ENCODE measurements around the gene MYD88. TPM values are rescaled to one million over a fixed set of nuclear protein-coding genes. Genes with fewer than 3 reads are reported as not detected.

The MYD88 gene
- total RNA-seq, 1 donor from 2014 or later = 3.7 TPM

GRCh38 chr3:38111696-38112377, 26.6 kb upstream of the MYD88 start:
- FAIRE-seq (no peak), DNase-seq (ENCODE audit: low spot score in 2 of 2) (no peak)

GRCh38 chr3:38112378-38112761, 26.1 kb upstream of the MYD88 start:
- FAIRE-seq = no peak
- no peak for DNase-seq (ENCODE audit: low spot score in 2 of 2)

GRCh38 chr3:38114052-38114874, 24.2 kb upstream of the MYD88 start:
- DNase-seq (ENCODE audit: low spot score in 2 of 2) = no peak
- no peak for FAIRE-seq

DNA sequence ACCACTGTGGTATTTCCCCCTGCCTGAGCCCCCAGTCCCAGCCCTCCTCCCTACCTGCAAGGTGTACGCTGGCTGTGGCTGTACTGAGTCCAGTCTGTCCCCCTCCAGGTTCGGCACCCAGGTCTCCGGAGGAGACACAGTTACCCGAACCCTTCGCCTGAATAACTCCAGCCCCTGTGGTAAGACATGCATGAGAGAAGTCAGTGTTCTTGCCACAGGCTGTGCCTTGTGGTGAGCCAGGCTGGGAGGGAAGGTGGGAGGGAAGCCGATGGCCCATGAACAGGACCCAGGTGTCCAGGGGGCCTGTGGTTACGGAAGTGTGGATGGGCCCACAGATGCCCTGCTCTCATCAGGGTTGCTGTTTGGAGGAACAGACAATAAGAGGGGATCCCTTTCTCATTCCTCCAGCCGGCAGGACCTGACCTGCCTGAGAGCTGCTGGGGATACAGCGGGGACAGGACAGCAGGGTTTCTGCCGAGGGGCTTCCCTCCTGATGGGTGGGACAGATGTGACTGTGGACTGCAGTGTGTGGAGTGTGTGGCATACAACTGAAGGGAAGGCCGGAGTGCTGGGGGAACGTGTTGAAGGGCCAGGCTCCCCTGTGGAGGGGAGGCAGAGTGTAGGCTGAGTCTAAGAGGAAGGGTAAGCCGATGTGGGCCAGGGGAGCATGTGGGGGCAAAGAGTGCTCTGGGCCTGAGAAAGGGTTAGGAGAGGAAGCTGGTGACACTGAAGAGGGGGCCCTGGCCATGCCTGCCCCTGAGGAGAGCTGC, 23.4 kb upstream of the MYD88 start:
- no peak for DNase-seq (ENCODE audit: low spot score in 2 of 2)
- FAIRE-seq = no peak

DNA sequence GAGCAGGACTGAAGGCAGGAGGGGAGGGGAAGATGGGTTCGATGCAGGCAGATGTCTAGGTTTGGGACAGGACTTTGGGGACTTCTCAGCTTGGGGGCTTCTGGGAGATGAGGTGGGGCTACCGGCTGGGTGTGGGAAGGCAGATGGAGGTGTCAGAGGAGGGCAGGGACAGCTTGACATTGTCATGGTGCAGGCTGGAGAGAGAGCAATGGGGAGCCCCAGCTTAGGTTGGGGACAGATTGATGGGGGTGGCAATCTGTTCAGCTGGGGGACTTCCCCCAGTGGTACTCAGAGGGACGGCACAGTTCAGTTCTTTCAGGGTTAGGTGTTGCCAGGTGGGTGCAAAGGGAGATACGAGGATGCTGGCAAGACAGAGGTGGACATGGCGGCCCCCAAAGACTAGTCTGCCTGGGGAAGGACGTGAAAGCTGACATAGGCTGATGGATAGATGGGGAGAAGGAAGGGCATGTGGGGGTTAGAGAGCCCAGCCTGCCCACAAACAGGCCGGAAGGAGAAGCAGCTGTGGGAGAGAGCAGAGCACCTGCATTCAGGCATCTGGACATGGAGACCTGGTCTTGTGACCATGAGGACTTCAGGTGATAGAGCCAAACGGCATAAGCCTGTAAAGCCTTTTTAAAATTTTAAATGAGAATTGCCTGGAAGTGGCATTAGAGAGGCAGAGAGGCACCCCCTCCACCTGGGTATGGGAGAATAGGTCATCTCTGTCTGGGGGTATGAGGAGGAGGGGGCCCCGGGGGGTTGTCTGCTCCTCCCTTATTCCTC, 22.6 kb upstream of the MYD88 start:
- FAIRE-seq = no peak
- DNase-seq (ENCODE audit: low spot score in 2 of 2) = no peak

DNA sequence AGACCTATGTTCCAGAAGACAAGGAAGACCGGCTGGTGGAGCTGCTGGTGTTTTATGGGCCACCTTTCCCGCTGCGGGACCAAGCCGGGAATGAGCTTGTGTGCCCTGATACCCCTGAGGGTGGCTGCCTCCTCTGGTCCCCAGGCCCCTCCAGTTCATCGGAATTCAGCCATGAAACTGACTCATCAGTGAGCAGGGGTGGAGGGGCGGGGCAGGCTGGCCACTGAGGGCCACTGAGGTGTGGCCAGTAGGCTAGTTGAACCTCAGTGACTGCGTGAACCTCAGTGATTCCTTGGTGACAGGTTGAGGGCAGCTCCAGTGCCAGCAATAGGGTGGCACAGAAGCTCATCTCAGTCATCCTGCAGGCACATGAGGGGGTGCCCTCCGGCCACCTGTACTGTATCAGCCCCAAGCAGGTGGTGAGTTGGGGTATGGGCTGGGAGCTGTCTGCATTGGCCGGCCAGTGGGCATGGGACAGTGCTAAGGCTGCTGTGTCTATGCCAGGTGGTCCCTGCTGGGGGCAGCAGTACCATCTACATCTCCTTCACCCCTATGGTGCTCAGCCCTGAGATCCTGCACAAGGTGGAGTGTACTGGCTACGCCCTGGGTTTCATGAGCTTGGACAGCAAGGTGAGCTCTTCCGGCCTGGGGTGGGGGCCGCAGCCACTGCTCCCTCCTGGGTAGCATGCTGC, 21.8 kb upstream of the MYD88 start:
- DNase-seq (ENCODE audit: low spot score in 2 of 2) (no peak), FAIRE-seq (no peak)

GRCh38 chr3:38117163-38117716, 21.2 kb upstream of the MYD88 start:
- no peak for DNase-seq (ENCODE audit: low spot score in 2 of 2)
- FAIRE-seq = no peak

DNA sequence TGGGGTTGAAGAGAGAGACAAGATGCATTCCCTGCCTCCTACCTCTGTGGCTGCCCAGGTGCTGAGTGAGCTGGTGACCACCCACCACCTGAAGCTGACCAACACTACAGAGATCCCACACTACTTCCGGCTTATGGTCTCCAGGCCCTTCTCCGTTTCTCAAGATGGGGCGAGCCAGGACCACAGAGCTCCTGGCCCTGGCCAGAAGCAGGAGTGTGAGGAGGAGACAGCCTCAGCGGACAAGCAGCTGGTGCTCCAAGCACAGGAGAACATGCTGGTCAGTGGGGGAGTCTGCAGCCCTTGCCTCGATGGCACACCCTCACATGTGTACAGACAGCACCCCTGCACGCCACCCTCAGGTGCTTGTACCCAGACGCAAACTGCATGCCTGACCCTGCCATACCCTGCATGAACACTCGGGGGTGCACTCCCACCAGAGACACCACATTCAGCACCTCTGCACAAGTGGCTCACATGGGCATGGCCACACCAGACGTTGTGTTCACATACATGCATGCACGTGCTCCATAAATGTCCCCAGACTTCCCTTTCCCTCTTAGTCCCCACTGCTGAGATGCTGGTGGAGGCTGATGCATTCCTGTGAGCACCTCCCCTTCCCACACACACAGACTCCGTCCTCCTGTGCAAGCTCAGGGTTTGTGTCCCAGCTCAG, 20.6 kb upstream of the MYD88 start:
- DNase-seq (ENCODE audit: low spot score in 2 of 2) = peak in 1 of 2 donors; percentile 58
- FAIRE-seq = no peak

DNA sequence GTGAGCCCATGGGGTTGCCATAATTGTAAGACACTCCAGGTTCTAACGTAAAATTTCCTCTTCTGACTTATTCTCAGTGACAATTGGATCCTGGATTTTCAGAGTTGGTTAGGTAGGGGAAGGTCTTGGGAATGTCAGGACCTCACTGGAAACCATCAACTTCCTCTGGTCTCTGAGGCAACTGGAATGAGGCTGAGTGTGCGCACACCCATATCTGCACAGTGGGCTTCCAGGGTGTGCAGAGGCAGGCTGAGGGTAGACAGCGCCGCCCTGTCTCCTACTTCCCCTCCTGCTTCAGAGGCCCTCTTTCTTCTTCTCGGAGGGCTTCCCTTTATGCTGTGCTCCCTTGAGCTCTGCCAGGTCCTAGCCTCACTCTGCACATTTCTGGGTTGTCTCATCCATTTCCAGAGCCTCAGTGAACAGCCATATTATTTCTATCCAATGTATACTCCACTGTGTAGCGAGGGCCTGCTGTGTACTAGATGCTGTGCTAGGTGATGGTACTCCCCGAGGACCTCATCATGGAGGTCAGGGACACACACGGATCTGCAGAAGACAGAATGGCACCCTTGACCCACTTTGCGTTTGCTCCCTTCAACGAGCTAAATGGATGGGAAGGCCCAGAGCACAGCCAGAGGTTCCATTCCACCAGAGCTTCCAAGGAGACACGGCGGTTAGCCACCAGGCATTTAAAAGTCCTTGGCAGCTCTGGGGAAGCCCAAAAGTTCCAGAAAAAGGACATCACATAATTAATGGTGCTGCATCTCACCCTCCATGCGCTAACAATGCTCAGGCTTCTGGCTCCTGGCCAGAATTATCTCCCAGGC, 19.8 kb upstream of the MYD88 start:
- no peak for FAIRE-seq

GRCh38 chr3:38119248-38119544, 19.3 kb upstream of the MYD88 start:
- no peak for DNase-seq (ENCODE audit: low spot score in 2 of 2)
- FAIRE-seq = no peak

More for the DNA sequence above, 19.8 kb upstream of the MYD88 start:
- no peak for DNase-seq (ENCODE audit: low spot score in 2 of 2)

- DNase-seq (ENCODE audit: low spot score in 2 of 2) (no peak), FAIRE-seq (no peak)
Measured at GRCh38 chr3:38119821-38120692, 18.4 kb upstream of the MYD88 start.

- FAIRE-seq (no peak), DNase-seq (ENCODE audit: low spot score in 2 of 2) (no peak)
Measured at GRCh38 chr3:38120693-38121450, 17.6 kb upstream of the MYD88 start.

GRCh38 chr3:38121451-38121831, 17.0 kb upstream of the MYD88 start:
- no peak for DNase-seq (ENCODE audit: low spot score in 2 of 2)
- FAIRE-seq = no peak

DNA sequence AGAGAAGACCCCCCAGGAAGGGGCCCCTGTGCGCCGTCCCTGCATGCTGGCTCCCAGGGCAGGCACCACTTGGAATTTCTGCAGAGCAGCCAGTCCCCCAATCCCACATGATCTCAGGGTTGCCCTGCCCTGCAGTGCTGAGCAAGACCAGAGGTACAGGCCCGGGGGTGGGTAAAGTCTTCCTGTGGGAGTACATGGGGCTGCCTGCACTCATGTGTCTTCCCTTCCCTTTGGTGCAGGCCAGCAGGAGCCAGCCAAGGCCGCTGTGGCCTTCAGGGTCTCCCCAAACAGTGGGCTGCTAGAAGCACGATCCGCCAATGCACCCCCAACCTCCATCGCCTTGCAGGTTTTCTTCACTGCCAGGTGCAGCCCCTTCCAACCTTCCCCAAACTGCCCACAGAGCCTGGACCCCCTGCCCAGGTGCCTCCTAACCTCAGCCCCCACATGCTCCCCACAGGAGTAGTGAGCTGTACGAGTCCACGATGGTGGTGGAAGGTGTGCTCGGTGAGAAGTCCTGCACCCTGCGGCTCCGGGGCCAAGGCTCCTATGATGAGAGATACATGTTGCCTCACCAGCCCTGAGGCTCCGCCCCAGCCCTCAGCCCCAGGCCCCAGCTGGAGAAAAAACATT, 16.5 kb upstream of the MYD88 start:
- FAIRE-seq = no peak
- no peak for DNase-seq (ENCODE audit: low spot score in 2 of 2)

DNA sequence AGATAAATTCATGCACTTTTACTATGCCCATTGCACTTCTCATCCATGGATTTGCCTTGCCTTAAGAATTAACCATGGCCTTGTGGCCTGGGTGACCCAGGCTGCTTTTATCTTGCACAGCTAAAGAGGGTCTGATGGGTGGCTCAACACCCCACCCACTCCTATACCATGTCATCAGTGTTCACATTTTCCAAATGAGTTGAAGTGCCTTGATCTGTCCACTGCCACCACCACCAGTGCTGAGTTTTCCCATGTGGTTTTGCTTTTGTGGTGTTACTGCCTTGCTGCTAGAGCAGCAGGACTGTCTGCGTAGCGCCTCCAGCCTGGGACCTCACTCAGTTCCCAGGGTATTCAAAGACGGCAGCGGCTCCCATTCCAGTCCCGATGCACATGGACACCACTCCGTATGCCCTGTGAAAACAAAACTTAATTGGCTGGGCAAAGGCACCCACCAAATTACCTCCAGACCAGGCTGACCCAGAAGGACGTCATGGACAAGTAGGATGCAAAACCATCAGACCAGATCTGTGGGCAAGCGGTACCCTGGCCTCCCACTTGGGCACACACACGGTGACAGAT, 15.7 kb upstream of the MYD88 start:
- DNase-seq (ENCODE audit: low spot score in 2 of 2) (no peak), FAIRE-seq (no peak)

Data from frontal cortex (tissue), 4 donors.